ENCODE results near the gene GRIK4.

Gene GRIK4

DNA sequence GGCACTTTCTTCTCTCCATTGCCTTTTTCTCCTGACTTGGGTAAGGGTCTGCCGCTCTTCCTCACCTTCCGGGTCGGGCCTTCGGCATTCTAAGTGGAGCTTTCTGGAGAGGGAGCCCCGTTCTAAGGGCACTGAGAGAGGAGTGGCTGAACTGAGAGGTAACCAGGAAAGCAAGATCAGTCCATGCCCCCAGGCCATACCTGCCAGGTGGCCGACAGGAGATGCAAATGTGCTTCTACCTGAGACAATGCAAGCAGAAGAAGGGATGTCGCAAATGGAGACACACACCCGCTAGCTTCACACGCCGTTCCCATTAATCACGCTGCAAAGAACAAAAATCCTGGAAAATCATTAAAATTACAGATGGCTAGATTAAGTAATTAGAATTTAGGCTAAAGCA, 356.0 kb downstream of the GRIK4 start:
- no peaks in the 10 kb centered on the region for H3K36me3 Mint-ChIP-seq
- no peak overlapping the region for H3K27ac Mint-ChIP-seq
- ATAC-seq (replicated peaks) (no peak), DNase-seq (no peak)
- H3K27me3 Mint-ChIP-seq, result peaks cover 29 to 45% of the 10 kb centered on the region in 2 donors
- H3K9me3 Mint-ChIP-seq, result no peaks in the 10 kb centered on the region
- H3K4me1 Mint-ChIP-seq, result peaks cover 14 to 19% of the 10 kb centered on the region in 2 donors
- no peak overlapping the region for H3K4me3 Mint-ChIP-seq

DNA sequence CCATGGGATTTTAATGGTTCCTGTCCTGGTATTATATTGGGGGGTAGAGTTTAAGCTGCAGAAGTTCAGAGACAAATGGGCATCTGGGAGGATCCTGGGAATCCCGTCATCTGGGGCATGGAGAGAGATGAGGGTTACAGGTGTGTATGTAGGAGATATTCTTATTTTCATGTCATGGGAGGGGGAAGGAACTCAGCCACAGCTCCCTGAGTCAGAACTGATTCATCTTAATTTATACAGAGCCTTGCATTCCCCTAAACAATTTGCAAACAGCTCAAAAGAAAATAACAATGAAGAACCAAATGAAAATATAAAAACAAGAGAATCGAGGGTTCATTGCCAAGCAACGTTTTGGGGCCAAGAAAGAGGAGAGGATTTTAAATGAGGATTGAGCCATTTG, 356.4 kb downstream of the GRIK4 start:
- no peak overlapping the region for H3K4me3 Mint-ChIP-seq
- peaks cover 29 to 49% of the 10 kb centered on the region in 2 donors for H3K27me3 Mint-ChIP-seq
- peaks cover 14 to 19% of the 10 kb centered on the region in 2 donors for H3K4me1 Mint-ChIP-seq
- no peak overlapping the region for H3K27ac Mint-ChIP-seq
- no peak for DNase-seq
- H3K9me3 Mint-ChIP-seq, result no peaks in the 10 kb centered on the region
- no peak for ATAC-seq (replicated peaks)
- H3K36me3 Mint-ChIP-seq, result no peaks in the 10 kb centered on the region

DNA sequence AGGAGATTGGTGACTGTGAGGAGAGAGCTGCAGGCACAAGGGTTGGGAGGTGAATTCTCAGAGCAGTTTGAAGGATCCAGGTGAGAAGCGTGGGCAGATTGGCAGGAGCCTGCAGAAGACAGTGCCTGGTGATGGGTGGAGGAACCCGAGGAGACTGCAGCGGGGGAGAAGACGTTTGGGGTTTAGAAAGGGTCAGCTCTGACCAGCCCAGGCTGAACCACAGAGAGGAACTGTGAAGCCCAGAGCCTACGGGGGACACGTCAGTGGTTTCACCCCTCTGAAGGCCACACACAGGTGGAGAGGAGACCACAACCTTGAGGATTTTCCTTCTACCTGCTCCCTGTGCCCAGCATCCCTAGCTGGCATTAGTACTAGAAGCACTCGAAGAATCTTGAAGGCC, 357.5 kb downstream of the GRIK4 start:
- H3K27me3 Mint-ChIP-seq, result peaks cover 29 to 54% of the 10 kb centered on the region in 2 donors
- peak overlapping the region in 1 of 2 donors; percentile 25 for H3K4me3 Mint-ChIP-seq
- no peak overlapping the region for H3K27ac Mint-ChIP-seq
- no peaks in the 10 kb centered on the region for H3K36me3 Mint-ChIP-seq
- peaks cover 14 to 19% of the 10 kb centered on the region in 2 donors for H3K4me1 Mint-ChIP-seq
- DNase-seq (peak; percentile 1), ATAC-seq (replicated peaks) (peak; percentile 48 to 49)
- H3K9me3 Mint-ChIP-seq, result no peaks in the 10 kb centered on the region

DNA sequence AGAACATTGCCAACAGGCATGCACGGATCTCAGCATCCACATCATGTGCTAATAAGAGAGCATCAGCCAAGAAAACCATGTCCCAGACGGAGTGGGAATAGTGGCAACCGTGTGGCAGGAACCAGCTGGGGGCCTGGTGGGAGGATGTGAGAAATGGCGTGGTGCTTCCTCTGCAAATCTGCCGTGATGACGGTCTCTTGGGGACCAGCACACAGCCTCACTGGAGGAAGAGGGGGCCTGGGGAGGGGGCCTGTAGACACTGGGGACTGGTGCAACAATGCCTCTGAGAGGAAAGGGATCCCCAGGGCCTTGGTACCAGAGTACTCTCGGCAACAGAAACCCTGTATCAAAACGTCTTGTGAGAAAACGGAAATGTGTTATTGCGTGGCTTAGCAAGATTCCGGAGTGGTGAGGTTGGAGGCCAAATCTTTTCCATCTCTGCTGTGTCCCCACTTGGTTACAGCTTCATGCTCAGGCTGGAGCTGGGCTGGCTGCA, 358.0 kb downstream of the GRIK4 start:
- Mint-ChIP-seq H3K36me3 (no peaks in the 10 kb centered on the region), H3K4me3 (peak overlapping the region in 1 of 2 donors; percentile 25), H3K4me1 (peaks cover 14 to 19% of the 10 kb centered on the region in 2 donors), H3K9me3 (no peaks in the 10 kb centered on the region), H3K27me3 (peaks cover 29 to 54% of the 10 kb centered on the region in 2 donors), H3K27ac (no peak overlapping the region)
- peak; percentile 31 for DNase-seq
- ATAC-seq (replicated peaks), result peak; percentile 78 to 80

DNA sequence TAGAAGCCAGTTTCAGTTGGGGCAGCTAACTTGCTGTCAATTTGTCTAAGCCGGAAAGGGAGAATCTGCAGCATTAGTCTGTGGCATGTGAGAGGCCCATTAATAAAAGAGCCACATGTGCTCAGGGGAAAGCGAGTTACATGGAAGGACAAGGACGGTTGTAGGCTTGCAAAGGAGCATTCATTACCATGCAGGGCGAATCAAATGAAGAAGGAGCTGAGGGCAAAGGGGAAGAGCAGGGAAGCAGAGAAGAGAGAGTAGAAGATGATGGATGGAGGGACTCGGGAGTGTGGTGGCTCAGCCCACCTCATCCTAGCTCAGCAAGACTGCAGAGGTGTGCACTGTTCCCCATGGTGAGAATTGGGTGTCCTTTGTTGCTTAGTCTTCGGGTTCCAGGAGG, 359.6 kb downstream of the GRIK4 start:
- no peak for ATAC-seq (replicated peaks)
- no peak for DNase-seq
- peaks cover 28 to 54% of the 10 kb centered on the region in 2 donors for H3K27me3 Mint-ChIP-seq

DNA sequence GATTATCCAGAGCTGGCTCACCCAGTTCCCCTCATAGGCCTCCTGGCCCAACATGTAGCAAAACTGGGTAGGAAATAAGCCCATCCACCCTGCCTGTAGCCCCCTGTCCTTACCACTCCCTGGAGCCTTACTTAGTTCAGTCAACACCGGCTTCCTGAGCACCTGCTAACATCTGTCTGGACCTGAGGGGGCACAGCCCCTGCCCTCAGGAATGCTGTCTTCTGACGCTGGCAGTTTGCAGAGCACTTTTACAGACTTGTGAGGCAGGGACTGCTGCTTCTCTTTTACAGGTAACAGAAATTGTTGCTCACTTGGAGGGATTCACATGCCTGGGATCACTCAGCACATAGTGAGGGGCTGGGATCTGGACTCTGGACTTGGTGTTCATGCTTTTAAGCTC, 360.4 kb downstream of the GRIK4 start:
- Mint-ChIP-seq H3K9me3 (peaks cover 5 to 9% of the 10 kb centered on the region in 2 donors), H3K36me3 (peaks cover 0 to 10% of the 10 kb centered on the region in 2 donors), H3K27me3 (peaks cover 22 to 54% of the 10 kb centered on the region in 2 donors), H3K4me3 (no peak overlapping the region), H3K4me1 (peaks cover 14 to 19% of the 10 kb centered on the region in 2 donors), H3K27ac (no peak overlapping the region)
- no peak for DNase-seq
- ATAC-seq (replicated peaks), result no peak

More for the DNA sequence above, 359.6 kb downstream of the GRIK4 start:
- H3K27ac Mint-ChIP-seq, result no peak overlapping the region
- peaks cover 14 to 19% of the 10 kb centered on the region in 2 donors for H3K4me1 Mint-ChIP-seq
- H3K4me3 Mint-ChIP-seq, result no peak overlapping the region
- H3K9me3 Mint-ChIP-seq, result peaks cover 3 to 6% of the 10 kb centered on the region in 2 donors
- H3K36me3 Mint-ChIP-seq, result peaks cover 0 to 7% of the 10 kb centered on the region in 2 donors

DNA sequence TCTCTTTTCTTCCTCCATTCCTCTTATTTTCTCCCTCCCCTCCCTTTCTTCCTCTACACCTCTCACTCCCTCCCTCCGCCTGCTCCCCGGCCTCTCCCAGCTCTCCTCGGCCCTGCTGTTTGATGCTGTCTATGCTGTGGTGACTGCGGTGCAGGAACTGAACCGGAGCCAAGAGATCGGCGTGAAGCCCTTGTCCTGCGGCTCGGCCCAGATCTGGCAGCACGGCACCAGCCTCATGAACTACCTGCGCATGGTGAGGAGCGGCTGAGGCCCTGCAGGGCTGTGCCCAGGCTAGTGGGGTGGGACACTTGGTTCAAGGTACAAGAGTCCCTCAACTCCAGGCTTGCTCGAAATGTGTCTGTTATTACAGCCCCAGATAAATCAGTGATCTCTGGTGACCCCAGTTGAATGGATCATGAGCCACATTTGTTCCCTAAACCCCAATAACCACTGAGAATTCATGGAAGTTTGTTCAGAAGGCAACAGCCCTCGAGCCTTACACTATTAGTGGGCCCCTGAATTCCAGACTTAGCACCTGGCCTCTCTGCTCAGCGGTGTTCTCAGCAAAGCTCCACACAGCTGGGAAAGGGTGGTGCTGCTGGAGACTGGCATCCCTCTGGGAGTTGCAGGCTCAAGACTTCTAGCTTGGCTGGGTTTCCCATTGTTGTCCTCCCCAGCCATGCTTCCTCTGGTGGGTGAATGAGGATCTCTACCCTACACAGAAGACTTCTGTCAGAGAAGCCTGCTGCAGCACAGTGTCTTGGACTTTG, 362.6 kb downstream of the GRIK4 start:
- ATAC-seq (replicated peaks), result no peak
- DNase-seq, result no peak
- Mint-ChIP-seq H3K27me3 (peaks cover 8 to 35% of the 10 kb centered on the region in 2 donors), H3K4me3 (no peak overlapping the region), H3K27ac (no peak overlapping the region), H3K4me1 (peaks cover 7 to 14% of the 10 kb centered on the region in 2 donors), H3K9me3 (peaks cover 5 to 9% of the 10 kb centered on the region in 2 donors), H3K36me3 (peaks cover 0 to 10% of the 10 kb centered on the region in 2 donors)

DNA sequence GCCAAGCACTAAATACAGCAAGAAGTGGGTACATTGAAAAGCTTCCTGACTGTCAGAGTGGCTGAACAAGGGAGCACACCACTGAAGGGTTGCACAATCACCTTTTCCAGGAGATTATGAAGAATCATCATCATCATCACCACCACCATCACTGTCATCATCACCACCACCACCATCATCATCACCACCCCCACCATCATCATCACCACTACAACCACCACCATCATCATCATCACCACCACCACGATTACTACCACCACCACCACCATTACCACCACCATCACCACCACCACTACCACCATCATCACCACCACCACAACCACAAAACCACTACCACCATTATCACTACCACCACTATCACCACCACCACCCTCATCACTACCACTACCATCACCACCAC, 364.4 kb downstream of the GRIK4 start:
- Mint-ChIP-seq H3K4me3 (no peak overlapping the region), H3K27ac (no peak overlapping the region), H3K9me3 (peaks cover 5 to 9% of the 10 kb centered on the region in 2 donors), H3K36me3 (peaks cover 0 to 10% of the 10 kb centered on the region in 2 donors), H3K4me1 (no peaks in the 10 kb centered on the region), H3K27me3 (peaks cover 7 to 21% of the 10 kb centered on the region in 2 donors)
- ATAC-seq (replicated peaks), result no peak
- DNase-seq, result no peak

DNA sequence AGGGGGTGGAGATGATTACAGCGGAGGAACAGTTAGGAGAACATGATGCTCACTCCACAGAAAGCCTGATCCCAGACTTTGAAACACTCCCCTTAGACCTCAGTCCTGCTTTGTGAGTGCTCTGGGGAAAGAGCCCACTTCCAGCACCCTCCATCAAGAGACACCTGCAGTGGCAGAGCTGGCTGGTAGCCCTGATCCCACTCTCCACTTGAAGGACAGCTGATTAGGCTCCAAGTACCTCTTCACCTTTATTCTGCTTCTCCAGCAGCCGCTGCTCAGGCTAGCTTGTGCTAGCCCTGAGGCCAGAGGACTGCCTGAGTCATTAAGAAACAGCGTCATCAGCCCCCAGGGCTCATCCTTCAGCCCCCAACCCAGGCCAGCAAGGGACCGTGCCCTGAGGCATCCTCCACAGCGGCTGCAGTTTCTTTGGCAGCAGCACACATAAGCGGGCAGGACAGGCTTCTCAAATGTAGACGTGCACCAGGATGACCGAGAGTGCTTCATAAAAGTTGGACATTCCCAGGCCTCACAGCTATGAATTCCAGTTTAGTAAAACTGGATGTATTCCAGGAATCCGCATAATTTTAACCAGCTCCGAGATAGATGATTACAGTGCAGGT, 366.3 kb downstream of the GRIK4 start:
- Mint-ChIP-seq H3K27me3 (peaks cover 3 to 15% of the 10 kb centered on the region in 2 donors), H3K4me1 (no peaks in the 10 kb centered on the region), H3K4me3 (no peak overlapping the region), H3K36me3 (peaks cover 0 to 10% of the 10 kb centered on the region in 2 donors), H3K27ac (no peak overlapping the region), H3K9me3 (peaks cover 5 to 9% of the 10 kb centered on the region in 2 donors)
- no peak for DNase-seq
- ATAC-seq (replicated peaks), result no peak

DNA sequence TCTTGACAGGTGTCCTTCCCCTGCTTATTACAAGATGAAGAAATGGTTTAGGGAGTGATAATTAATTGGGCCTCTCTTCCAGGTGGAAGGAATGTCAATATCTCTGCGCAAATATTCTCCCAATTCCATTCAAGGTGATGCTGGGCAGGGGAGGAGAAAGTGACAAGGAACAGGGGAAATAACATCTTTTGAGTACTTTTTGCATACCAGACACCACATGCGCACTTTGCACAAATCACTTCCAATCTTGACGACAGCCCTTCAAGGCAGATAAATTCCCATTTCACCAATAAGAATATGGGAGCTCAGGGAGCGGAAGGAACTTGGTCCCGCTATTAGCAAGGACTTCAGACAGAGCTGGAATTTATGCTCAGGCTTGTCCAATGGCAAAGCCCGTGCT, 367.2 kb downstream of the GRIK4 start:
- Mint-ChIP-seq H3K4me1 (no peaks in the 10 kb centered on the region), H3K36me3 (peaks cover 0 to 10% of the 10 kb centered on the region in 2 donors), H3K27ac (no peak overlapping the region), H3K9me3 (peaks cover 5 to 9% of the 10 kb centered on the region in 2 donors), H3K27me3 (peaks cover 11 to 13% of the 10 kb centered on the region in 2 donors), H3K4me3 (no peak overlapping the region)
- no peak for ATAC-seq (replicated peaks)
- DNase-seq, result no peak

DNA sequence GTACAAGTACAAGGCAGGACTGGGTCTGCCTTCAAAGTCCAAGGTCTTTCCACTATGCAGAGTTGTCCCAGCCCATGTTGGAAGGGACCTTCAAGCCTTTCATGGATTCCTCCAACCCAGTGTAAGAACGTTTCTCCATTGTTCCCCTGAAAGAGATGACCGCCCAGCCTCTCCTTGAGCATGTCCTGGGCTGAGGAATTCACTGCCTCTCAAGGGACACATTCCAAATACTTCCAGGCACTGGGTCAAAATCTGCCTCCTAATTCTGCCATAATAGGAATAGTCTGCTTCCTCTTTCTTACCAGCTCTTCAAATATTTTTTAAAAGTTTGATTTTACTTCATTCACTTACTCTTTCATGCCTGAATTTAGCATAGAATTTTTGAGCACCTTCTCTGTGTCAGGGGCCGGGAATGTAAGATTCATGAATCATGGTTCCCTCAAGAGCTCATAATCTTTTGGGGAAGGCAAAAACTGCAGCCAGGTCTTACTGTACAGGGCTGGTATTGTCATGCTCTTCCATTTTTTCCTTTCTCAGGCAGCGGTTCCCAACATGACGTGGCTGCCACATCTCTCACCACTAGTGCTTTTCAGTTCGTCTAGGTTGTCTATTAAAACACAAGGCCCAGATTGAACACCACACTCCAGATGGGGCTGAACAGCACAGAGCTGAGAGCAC, 369.1 kb downstream of the GRIK4 start:
- Mint-ChIP-seq H3K9me3 (peaks cover 5 to 9% of the 10 kb centered on the region in 2 donors), H3K27ac (no peak overlapping the region), H3K4me1 (no peaks in the 10 kb centered on the region), H3K27me3 (peaks cover 18 to 22% of the 10 kb centered on the region in 2 donors), H3K4me3 (no peak overlapping the region), H3K36me3 (peaks cover 0 to 7% of the 10 kb centered on the region in 2 donors)
- ATAC-seq (replicated peaks) (no peak), DNase-seq (no peak)

DNA sequence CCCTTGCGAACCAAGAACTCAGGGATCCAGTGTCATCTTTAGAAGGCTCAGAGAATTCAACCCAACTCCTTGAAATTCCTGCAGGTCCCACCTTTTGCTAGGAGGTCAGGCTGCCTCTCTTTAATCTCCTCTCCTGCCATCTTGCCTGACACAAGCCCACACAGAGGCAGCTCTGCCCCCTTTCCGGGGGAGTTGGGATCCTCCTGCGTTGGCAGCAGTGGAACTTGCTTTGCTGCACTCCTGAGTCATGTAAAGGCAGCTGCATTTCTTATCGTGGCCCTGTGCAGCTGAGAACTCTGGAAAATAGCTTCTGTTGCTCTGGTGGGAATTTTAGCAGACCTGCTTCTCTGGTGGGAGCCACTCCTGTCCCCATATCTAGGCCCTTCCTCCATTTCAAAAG, 370.0 kb downstream of the GRIK4 start:
- H3K27ac Mint-ChIP-seq, result no peak overlapping the region
- no peaks in the 10 kb centered on the region for H3K36me3 Mint-ChIP-seq
- no peak for ATAC-seq (replicated peaks)
- no peaks in the 10 kb centered on the region for H3K9me3 Mint-ChIP-seq
- peaks cover 22 to 25% of the 10 kb centered on the region in 2 donors for H3K27me3 Mint-ChIP-seq
- no peaks in the 10 kb centered on the region for H3K4me1 Mint-ChIP-seq
- H3K4me3 Mint-ChIP-seq, result no peak overlapping the region
- DNase-seq, result no peak

DNA sequence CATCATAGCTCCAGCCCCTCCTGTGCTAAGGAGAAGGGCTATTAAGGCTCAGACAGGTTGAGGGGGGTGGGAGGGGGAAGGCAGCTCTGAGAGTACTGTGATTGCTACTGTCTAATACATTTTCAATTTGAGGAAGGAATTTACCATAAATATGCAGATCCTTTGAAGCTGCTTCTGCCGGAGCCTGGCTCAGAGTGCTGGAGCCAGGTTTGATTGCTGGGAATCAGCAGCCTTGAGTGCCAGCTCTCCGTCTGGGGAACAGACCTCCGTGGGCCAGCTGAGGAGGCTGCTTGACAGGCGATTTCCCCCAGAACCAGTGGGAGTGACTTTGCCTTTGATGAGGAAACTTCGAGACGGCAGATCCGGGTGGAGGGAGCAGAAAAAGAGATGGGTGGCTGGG, 370.6 kb downstream of the GRIK4 start:
- no peaks in the 10 kb centered on the region for H3K4me1 Mint-ChIP-seq
- no peaks in the 10 kb centered on the region for H3K9me3 Mint-ChIP-seq
- ATAC-seq (replicated peaks) (no peak), DNase-seq (no peak)
- H3K36me3 Mint-ChIP-seq, result no peaks in the 10 kb centered on the region
- H3K27ac Mint-ChIP-seq, result no peak overlapping the region
- H3K4me3 Mint-ChIP-seq, result no peak overlapping the region
- H3K27me3 Mint-ChIP-seq, result peaks cover 22 to 27% of the 10 kb centered on the region in 2 donors

DNA sequence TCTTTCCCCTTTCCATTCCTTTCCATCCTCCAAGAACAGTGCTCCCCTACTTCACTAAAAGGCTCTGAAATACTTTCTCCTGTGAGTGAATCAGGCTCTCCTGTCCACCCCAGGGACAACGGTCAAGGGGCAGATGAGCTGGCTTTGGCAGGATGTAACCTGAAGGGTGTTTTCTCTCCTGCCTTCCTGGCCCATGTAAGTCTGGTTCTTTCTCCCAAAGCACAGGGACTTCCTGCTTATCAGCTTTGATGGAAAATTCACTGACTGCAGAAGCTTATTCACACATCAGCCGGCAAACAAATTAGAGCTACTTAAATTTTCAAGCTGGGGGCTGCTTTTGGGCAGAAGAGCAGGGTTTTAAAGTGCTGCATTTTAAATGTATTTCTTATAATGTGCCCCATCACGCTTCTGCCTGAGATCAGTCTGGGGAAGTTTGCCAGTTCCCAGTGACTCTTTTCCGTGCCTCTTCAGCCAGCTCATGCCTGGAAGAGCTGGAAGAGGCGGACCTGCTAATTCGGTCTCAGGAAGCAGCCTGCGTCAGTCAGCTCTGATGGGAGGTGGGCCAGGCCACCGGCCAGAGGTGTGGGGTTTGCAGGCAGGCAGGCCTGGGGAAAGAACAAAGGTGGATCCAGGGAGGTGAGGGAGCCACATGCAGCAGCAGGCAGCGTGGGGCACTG, 372.0 kb downstream of the GRIK4 start:
- Mint-ChIP-seq H3K4me1 (no peaks in the 10 kb centered on the region), H3K36me3 (no peaks in the 10 kb centered on the region), H3K27ac (no peak overlapping the region), H3K4me3 (no peak overlapping the region), H3K27me3 (peaks cover 28 to 32% of the 10 kb centered on the region in 2 donors), H3K9me3 (no peaks in the 10 kb centered on the region)
- no peak for DNase-seq
- no peak for ATAC-seq (replicated peaks)
